Measurements from ENCODE around the gene URB2. TPM values are rescaled to one million over a fixed set of nuclear protein-coding genes. Genes with fewer than 3 reads are reported as not detected.

The URB2 gene
- total and polyA plus RNA-seq, 2 donors (not counting 1 experiment from before 2014, with no cell fraction given) = 5.4 to 9.6 TPM

GRCh38 chr1:229685149-229685548 is 59.1 kb downstream of the URB2 start:
- Histone ChIP-seq H3K79me2 (ENCODE audit: control insufficient read depth, insufficient read depth, low read length) (no peaks in the 10 kb centered on the region), H3K27ac (ENCODE audit: low read length in 2 of 2) (no peak overlapping the region), H3K4me1 (ENCODE audit: control insufficient read depth in 2 of 2, insufficient read depth in 2 of 2, low read length in 2 of 2) (no peaks in the 10 kb centered on the region), H2AFZ (ENCODE audit: insufficient read depth, low read depth, low read length, poor library complexity, severe bottlenecking) (no peak overlapping the region), H3K27me3 (replicated peaks in 1 of 4; ENCODE audit: control extremely low read depth in 1 of 4, control insufficient read depth in 3 of 4, insufficient read depth in 4 of 4, low read length in 3 of 4) (no peaks in the 10 kb centered on the region), H3K36me3 (replicated peaks in 1 of 2; ENCODE audit: control extremely low read depth in 1 of 2, control insufficient read depth in 1 of 2, extremely low read depth in 1 of 2, insufficient read depth in 2 of 2, low read length in 1 of 2) (no peaks in the 10 kb centered on the region), H3K4me2 (replicated peaks; ENCODE audit: low read depth, low read length, poor library complexity, severe bottlenecking) (no peak overlapping the region), H3K9me3 (ENCODE audit: control extremely low read depth in 1 of 3, control insufficient read depth in 2 of 3, insufficient read depth in 1 of 3, low read length in 2 of 3) (peaks cover 0 to 16% (median 4%) of the 10 kb centered on the region in 3 donors), H3K4me3 (ENCODE audit: control extremely low read depth in 1 of 5, extremely low read depth in 1 of 5, insufficient read depth in 1 of 5, low read depth in 2 of 5, low read length in 4 of 5) (no peak overlapping the region), H3K9ac (ENCODE audit: low read length) (no peak overlapping the region), H4K20me1 (ENCODE audit: control insufficient read depth, insufficient read depth, low read length, poor library complexity, severe bottlenecking) (no peaks in the 10 kb centered on the region)
- Mint-ChIP-seq H3K9me3 (ENCODE audit: insufficient read depth) (peaks cover 5% of the 10 kb centered on the region), H3K4me3 (no peak overlapping the region), H3K27me3 (no peaks in the 10 kb centered on the region), H3K27ac (no peak overlapping the region), H3K4me1 (no peaks in the 10 kb centered on the region)
- intact Hi-C loops (cut with micrococcal nuclease) = loop anchor here (1.0 kb wide), 1 partner anchor 9 kb away; no protein-coding TSS in a partner anchor
- no peak for TF ChIP-seq CTCF (IDR thresholded peaks at IDR 0.05)
- TF ChIP-seq EZH2 (IDR thresholded peaks at IDR 0.05; ENCODE audit: borderline replicate concordance, insufficient read depth, low read depth, low read length, poor library complexity, severe bottlenecking) = no peak
- DNase-seq = no peak
- ChIA-PET CTCF (no interaction called here), POLR2A (no interaction called here)
- WGBS (ENCODE audit: insufficient coverage) = 89% methylated on average over 1 of the region's 2 CpGs
- ATAC-seq (ENCODE audit: low read depth) = no peak

- Histone ChIP-seq H3K27me3 (replicated peaks in 1 of 4; ENCODE audit: control extremely low read depth in 1 of 4, control insufficient read depth in 3 of 4, insufficient read depth in 4 of 4, low read length in 3 of 4) (peaks cover 0 to 23% (median 3%) of the 10 kb centered on the region in 4 experiments), H3K9me3 (ENCODE audit: control extremely low read depth in 1 of 3, control insufficient read depth in 2 of 3, insufficient read depth in 1 of 3, low read length in 2 of 3) (peaks cover 3 to 14% (median 8%) of the 10 kb centered on the region in 3 donors), H3K4me2 (replicated peaks; ENCODE audit: low read depth, low read length, poor library complexity, severe bottlenecking) (no peak overlapping the region), H4K20me1 (ENCODE audit: control insufficient read depth, insufficient read depth, low read length, poor library complexity, severe bottlenecking) (no peaks in the 10 kb centered on the region), H3K4me3 (ENCODE audit: control extremely low read depth in 1 of 5, extremely low read depth in 1 of 5, insufficient read depth in 1 of 5, low read depth in 2 of 5, low read length in 4 of 5) (no peak overlapping the region), H3K36me3 (replicated peaks in 1 of 2; ENCODE audit: control extremely low read depth in 1 of 2, control insufficient read depth in 1 of 2, extremely low read depth in 1 of 2, insufficient read depth in 2 of 2, low read length in 1 of 2) (no peaks in the 10 kb centered on the region), H3K27ac (ENCODE audit: low read length in 2 of 2) (no peak overlapping the region), H2AFZ (ENCODE audit: insufficient read depth, low read depth, low read length, poor library complexity, severe bottlenecking) (no peak overlapping the region), H3K4me1 (ENCODE audit: control insufficient read depth in 2 of 2, insufficient read depth in 2 of 2, low read length in 2 of 2) (peaks cover 31 to 32% of the 10 kb centered on the region in 2 donors), H3K9ac (ENCODE audit: low read length) (no peak overlapping the region), H3K79me2 (ENCODE audit: control insufficient read depth, insufficient read depth, low read length) (no peaks in the 10 kb centered on the region)
- POLR2A ChIA-PET = no interaction called here
- no peak for DNase-seq
- Mint-ChIP-seq H3K4me1 (peaks cover 31% of the 10 kb centered on the region), H3K27ac (no peak overlapping the region), H3K9me3 (ENCODE audit: insufficient read depth) (peaks cover 4% of the 10 kb centered on the region), H3K4me3 (no peak overlapping the region), H3K27me3 (peaks cover 11% of the 10 kb centered on the region)
- CTCF ChIA-PET = interaction anchor here (1.6 kb wide), 1 partner anchor 25 kb away, joined by 4 read pairs; no protein-coding TSS in a partner anchor
- TF ChIP-seq EZH2 (IDR thresholded peaks at IDR 0.05; ENCODE audit: borderline replicate concordance, insufficient read depth, low read depth, low read length, poor library complexity, severe bottlenecking) (no peak), CTCF (IDR thresholded peaks at IDR 0.05) (no peak)
- WGBS (ENCODE audit: insufficient coverage) = 88% methylated on average over 1 of the region's 4 CpGs
- intact Hi-C loops (cut with micrococcal nuclease) = no loop called here
- no peak for ATAC-seq (ENCODE audit: low read depth)
Measured at GRCh38 chr1:229689273-229689672, 63.2 kb downstream of the URB2 start.
